ENCODE results near the gene CYBC1.

Gene CYBC1

GRCh38 chr17:82487910-82488309 lies 37.4 kb upstream of the CYBC1 start:
- no peaks in the 10 kb centered on the region for H3K79me2 ChIP-seq (ENCODE audit: insufficient read depth, low read length)
- H3F3A ChIP-seq (ENCODE audit: low read depth) = no peaks in the 10 kb centered on the region
- H2AFZ ChIP-seq (ENCODE audit: low read length) = no peak overlapping the region
- no peak for TF ChIP-seq CTCF (conservative IDR thresholded peaks at IDR 0.05; ENCODE audit: low read length)
- no peak for TF ChIP-seq EZH2phosphoT487 (IDR thresholded peaks at IDR 0.05; ENCODE audit: borderline replicate concordance)
- H3K4me3 ChIP-seq (ENCODE audit: low read length, poor library complexity, severe bottlenecking) = no peak overlapping the region
- H3K4me1 ChIP-seq (ENCODE audit: insufficient read depth, low read length, poor library complexity, severe bottlenecking) = no peaks in the 10 kb centered on the region
- H3K9me2 ChIP-seq (replicated peaks; ENCODE audit: low read depth, low read length) = no peaks in the 10 kb centered on the region
- H4K20me1 ChIP-seq (ENCODE audit: insufficient read depth, low read length, poor library complexity, severe bottlenecking) = no peaks in the 10 kb centered on the region
- no peaks in the 10 kb centered on the region for H3K27me3 ChIP-seq (ENCODE audit: insufficient read depth, low read length, poor library complexity, severe bottlenecking)
- H3K9me3 ChIP-seq (ENCODE audit: insufficient read depth, low read depth, low read length) = no peaks in the 10 kb centered on the region
- H3K9ac ChIP-seq (ENCODE audit: low read depth, low read length, poor library complexity, severe bottlenecking) = no peak overlapping the region
- no peak overlapping the region for H3K4me2 ChIP-seq (ENCODE audit: low read depth, low read length, poor library complexity, severe bottlenecking)
- H3K36me3 ChIP-seq (ENCODE audit: insufficient read depth, low read length) = peaks cover 63% of the 10 kb centered on the region

GRCh38 chr17:82486231-82487094 lies 35.9 kb upstream of the CYBC1 start:
- Histone ChIP-seq H3K9me3 (ENCODE audit: insufficient read depth, low read depth, low read length) (no peaks in the 10 kb centered on the region), H3K79me2 (ENCODE audit: insufficient read depth, low read length) (no peaks in the 10 kb centered on the region), H3K36me3 (ENCODE audit: insufficient read depth, low read length) (peaks cover 77% of the 10 kb centered on the region), H3K4me3 (ENCODE audit: low read length, poor library complexity, severe bottlenecking) (no peak overlapping the region), H3K9ac (ENCODE audit: low read depth, low read length, poor library complexity, severe bottlenecking) (no peak overlapping the region), H3K27me3 (ENCODE audit: insufficient read depth, low read length, poor library complexity, severe bottlenecking) (no peaks in the 10 kb centered on the region), H2AFZ (ENCODE audit: low read length) (no peak overlapping the region), H4K20me1 (ENCODE audit: insufficient read depth, low read length, poor library complexity, severe bottlenecking) (no peaks in the 10 kb centered on the region), H3K4me1 (ENCODE audit: insufficient read depth, low read length, poor library complexity, severe bottlenecking) (no peaks in the 10 kb centered on the region), H3F3A (ENCODE audit: low read depth) (no peaks in the 10 kb centered on the region), H3K9me2 (replicated peaks; ENCODE audit: low read depth, low read length) (no peaks in the 10 kb centered on the region), H3K4me2 (ENCODE audit: low read depth, low read length, poor library complexity, severe bottlenecking) (no peak overlapping the region)
- TF ChIP-seq EZH2phosphoT487 (IDR thresholded peaks at IDR 0.05; ENCODE audit: borderline replicate concordance) (no peak), CTCF (conservative IDR thresholded peaks at IDR 0.05; ENCODE audit: low read length) (no peak)

GRCh38 chr17:82483836-82484235 lies 33.3 kb upstream of the CYBC1 start:
- Histone ChIP-seq H3K9ac (ENCODE audit: low read depth, low read length, poor library complexity, severe bottlenecking) (no peak overlapping the region), H3K79me2 (ENCODE audit: insufficient read depth, low read length) (no peaks in the 10 kb centered on the region), H4K20me1 (ENCODE audit: insufficient read depth, low read length, poor library complexity, severe bottlenecking) (no peaks in the 10 kb centered on the region), H3K36me3 (ENCODE audit: insufficient read depth, low read length) (peaks cover 96% of the 10 kb centered on the region), H3K9me3 (ENCODE audit: insufficient read depth, low read depth, low read length) (no peaks in the 10 kb centered on the region), H3F3A (ENCODE audit: low read depth) (no peaks in the 10 kb centered on the region), H3K4me3 (ENCODE audit: low read length, poor library complexity, severe bottlenecking) (no peak overlapping the region), H3K4me2 (ENCODE audit: low read depth, low read length, poor library complexity, severe bottlenecking) (no peak overlapping the region), H2AFZ (ENCODE audit: low read length) (no peak overlapping the region), H3K4me1 (ENCODE audit: insufficient read depth, low read length, poor library complexity, severe bottlenecking) (peaks cover 7% of the 10 kb centered on the region), H3K9me2 (replicated peaks; ENCODE audit: low read depth, low read length) (no peaks in the 10 kb centered on the region), H3K27me3 (ENCODE audit: insufficient read depth, low read length, poor library complexity, severe bottlenecking) (no peaks in the 10 kb centered on the region)
- TF ChIP-seq EZH2phosphoT487 (IDR thresholded peaks at IDR 0.05; ENCODE audit: borderline replicate concordance) (no peak), CTCF (conservative IDR thresholded peaks at IDR 0.05; ENCODE audit: low read length) (no peak)
